Measurements from ENCODE around the gene SLC4A2. TPM values are rescaled to one million over a fixed set of nuclear protein-coding genes. Genes with fewer than 3 reads are reported as not detected.

SLC4A2 gene
- total RNA-seq, 1 donor from 2014 or later, result 127 TPM

GRCh38 chr7:151068069-151068773, 8.8 kb downstream of the SLC4A2 start:
- no peak for DNase-seq
- Mint-ChIP-seq H3K27me3 (no peaks in the 10 kb centered on the region), H3K4me3 (no peak overlapping the region), H3K9me3 (no peaks in the 10 kb centered on the region), H3K4me1 (peaks cover 2% of the 10 kb centered on the region), H3K36me3 (ENCODE audit: low read depth) (peaks cover 29% of the 10 kb centered on the region), H3K27ac (no peak overlapping the region)
- intact Hi-C loops (cut with micrococcal nuclease), result no loop called here

GRCh38 chr7:151069841-151070573, 10.6 kb downstream of the SLC4A2 start:
- Mint-ChIP-seq H3K36me3 (ENCODE audit: low read depth) (peaks cover 35% of the 10 kb centered on the region), H3K4me3 (no peak overlapping the region), H3K27ac (no peak overlapping the region), H3K4me1 (peaks cover 2% of the 10 kb centered on the region), H3K27me3 (no peaks in the 10 kb centered on the region), H3K9me3 (no peaks in the 10 kb centered on the region)
- no peak for DNase-seq
- intact Hi-C loops (cut with micrococcal nuclease), result no loop called here

GRCh38 chr7:151070574-151070960, 11.2 kb downstream of the SLC4A2 start:
- no peak overlapping the region for H3K27ac Mint-ChIP-seq
- no peak for DNase-seq
- no peaks in the 10 kb centered on the region for H3K9me3 Mint-ChIP-seq
- no peaks in the 10 kb centered on the region for H3K27me3 Mint-ChIP-seq
- H3K36me3 Mint-ChIP-seq (ENCODE audit: low read depth), result peaks cover 32% of the 10 kb centered on the region
- intact Hi-C loops (cut with micrococcal nuclease), result no loop called here
- H3K4me1 Mint-ChIP-seq, result peaks cover 2% of the 10 kb centered on the region
- no peak overlapping the region for H3K4me3 Mint-ChIP-seq

GRCh38 chr7:151071032-151071866, 11.9 kb downstream of the SLC4A2 start:
- Mint-ChIP-seq H3K4me1 (peaks cover 2% of the 10 kb centered on the region), H3K9me3 (no peaks in the 10 kb centered on the region), H3K27ac (no peak overlapping the region), H3K4me3 (no peak overlapping the region), H3K36me3 (ENCODE audit: low read depth) (peaks cover 38% of the 10 kb centered on the region), H3K27me3 (no peaks in the 10 kb centered on the region)
- DNase-seq, result no peak
- intact Hi-C loops (cut with micrococcal nuclease), result no loop called here

DNA sequence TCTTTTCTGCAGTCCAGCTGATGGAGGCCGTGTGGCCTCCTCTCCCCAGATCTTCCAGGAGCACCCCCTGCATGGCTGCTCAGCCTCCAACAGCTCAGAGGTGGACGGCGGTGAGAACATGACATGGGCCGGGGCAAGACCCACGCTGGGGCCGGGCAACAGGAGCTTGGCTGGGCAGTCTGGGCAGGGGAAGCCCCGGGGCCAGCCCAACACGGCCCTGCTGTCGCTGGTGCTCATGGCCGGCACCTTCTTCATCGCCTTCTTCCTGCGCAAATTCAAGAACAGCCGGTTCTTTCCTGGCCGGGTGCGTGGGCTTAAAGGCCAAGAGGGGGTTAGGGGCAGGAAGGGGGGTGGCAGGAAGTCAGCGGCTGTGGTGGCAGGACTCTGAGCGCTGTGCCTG, 14.6 kb downstream of the SLC4A2 start:
- no peak for DNase-seq
- Mint-ChIP-seq H3K27ac (no peak overlapping the region), H3K9me3 (no peaks in the 10 kb centered on the region), H3K27me3 (no peaks in the 10 kb centered on the region), H3K4me1 (peaks cover 6% of the 10 kb centered on the region), H3K36me3 (ENCODE audit: low read depth) (peaks cover 33% of the 10 kb centered on the region), H3K4me3 (no peak overlapping the region)
- intact Hi-C loops (cut with micrococcal nuclease), result no loop called here

GRCh38 chr7:151074817-151075661, 15.7 kb downstream of the SLC4A2 start:
- H3K4me3 Mint-ChIP-seq, result no peak overlapping the region
- H3K4me1 Mint-ChIP-seq, result peaks cover 11% of the 10 kb centered on the region
- H3K27me3 Mint-ChIP-seq, result no peaks in the 10 kb centered on the region
- DNase-seq, result no peak
- intact Hi-C loops (cut with micrococcal nuclease), result no loop called here
- no peaks in the 10 kb centered on the region for H3K9me3 Mint-ChIP-seq
- peak overlapping the region; percentile 15 for H3K27ac Mint-ChIP-seq
- peaks cover 35% of the 10 kb centered on the region for H3K36me3 Mint-ChIP-seq (ENCODE audit: low read depth)

GRCh38 chr7:151075662-151075971, 16.2 kb downstream of the SLC4A2 start:
- no peaks in the 10 kb centered on the region for H3K9me3 Mint-ChIP-seq
- no peak overlapping the region for H3K27ac Mint-ChIP-seq
- peaks cover 11% of the 10 kb centered on the region for H3K4me1 Mint-ChIP-seq
- DNase-seq, result no peak
- intact Hi-C loops (cut with micrococcal nuclease), result no loop called here
- peaks cover 34% of the 10 kb centered on the region for H3K36me3 Mint-ChIP-seq (ENCODE audit: low read depth)
- H3K27me3 Mint-ChIP-seq, result no peaks in the 10 kb centered on the region
- no peak overlapping the region for H3K4me3 Mint-ChIP-seq

DNA sequence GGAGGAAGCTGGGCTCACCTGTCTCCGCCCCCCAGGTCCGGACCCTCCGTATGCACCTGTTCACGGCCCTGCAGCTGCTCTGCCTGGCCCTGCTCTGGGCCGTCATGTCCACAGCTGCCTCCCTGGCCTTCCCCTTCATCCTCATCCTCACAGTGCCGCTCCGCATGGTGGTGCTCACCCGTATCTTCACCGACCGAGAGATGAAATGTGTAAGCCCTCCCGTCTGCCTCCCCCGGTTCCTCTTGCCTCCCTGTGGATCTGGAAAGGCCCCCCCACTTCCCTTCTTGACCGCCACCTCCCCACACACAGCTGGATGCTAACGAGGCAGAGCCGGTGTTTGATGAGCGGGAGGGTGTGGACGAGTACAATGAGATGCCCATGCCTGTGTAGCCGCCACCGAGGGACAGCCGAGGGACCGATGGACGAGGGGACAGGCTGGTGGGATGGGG, 16.6 kb downstream of the SLC4A2 start:
- intact Hi-C loops (cut with micrococcal nuclease), result no loop called here
- Mint-ChIP-seq H3K4me3 (no peak overlapping the region), H3K27me3 (no peaks in the 10 kb centered on the region), H3K36me3 (ENCODE audit: low read depth) (peaks cover 33% of the 10 kb centered on the region), H3K4me1 (peaks cover 11% of the 10 kb centered on the region), H3K9me3 (no peaks in the 10 kb centered on the region), H3K27ac (no peak overlapping the region)
- DNase-seq, result no peak

GRCh38 chr7:151076863-151077704, 17.7 kb downstream of the SLC4A2 start:
- H3K27me3 Mint-ChIP-seq, result no peaks in the 10 kb centered on the region
- H3K4me3 Mint-ChIP-seq, result no peak overlapping the region
- H3K9me3 Mint-ChIP-seq, result no peaks in the 10 kb centered on the region
- peaks cover 13% of the 10 kb centered on the region for H3K4me1 Mint-ChIP-seq
- H3K27ac Mint-ChIP-seq, result no peak overlapping the region
- H3K36me3 Mint-ChIP-seq (ENCODE audit: low read depth), result peaks cover 32% of the 10 kb centered on the region
- DNase-seq, result no peak
- intact Hi-C loops (cut with micrococcal nuclease), result no loop called here

DNA sequence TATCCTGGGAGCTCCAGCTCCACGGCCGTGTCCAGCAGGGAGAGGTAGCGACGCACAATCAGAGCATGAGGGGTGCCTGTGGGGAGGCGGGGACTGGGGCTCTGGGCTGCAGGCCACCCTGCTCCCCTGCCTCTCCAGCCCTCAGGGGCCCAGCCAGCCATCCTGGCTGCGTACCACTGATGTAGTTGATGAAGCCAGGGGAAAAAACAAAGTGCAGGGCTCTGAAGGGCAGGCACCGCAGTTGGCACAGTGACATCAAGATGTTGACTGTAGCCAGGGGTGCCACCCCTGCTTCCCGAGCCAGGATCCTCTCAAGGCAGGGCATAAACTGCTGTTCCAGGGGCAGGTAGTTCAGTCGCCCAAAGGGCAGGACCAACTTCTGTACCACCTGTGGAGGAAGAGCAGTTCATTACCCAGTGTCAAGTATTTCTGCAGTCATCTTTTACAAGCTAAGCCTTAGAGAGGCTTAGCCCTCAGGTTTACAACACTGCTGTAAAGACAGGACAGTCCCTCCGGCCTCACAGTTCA, 18.4 kb downstream of the SLC4A2 start:
- no peak for DNase-seq
- Mint-ChIP-seq H3K27me3 (no peaks in the 10 kb centered on the region), H3K9me3 (no peaks in the 10 kb centered on the region), H3K36me3 (ENCODE audit: low read depth) (peaks cover 32% of the 10 kb centered on the region), H3K27ac (peak overlapping the region; percentile 78), H3K4me3 (peak overlapping the region; percentile 68), H3K4me1 (peaks cover 17% of the 10 kb centered on the region)
- intact Hi-C loops (cut with micrococcal nuclease), result no loop called here

- intact Hi-C loops (cut with micrococcal nuclease), result no loop called here
- DNase-seq, result no peak
- peaks cover 34% of the 10 kb centered on the region for H3K36me3 Mint-ChIP-seq (ENCODE audit: low read depth)
- H3K27me3 Mint-ChIP-seq, result no peaks in the 10 kb centered on the region
- H3K4me3 Mint-ChIP-seq, result peak overlapping the region; percentile 86
- H3K9me3 Mint-ChIP-seq, result no peaks in the 10 kb centered on the region
- peaks cover 18% of the 10 kb centered on the region for H3K4me1 Mint-ChIP-seq
- peak overlapping the region; percentile 78 for H3K27ac Mint-ChIP-seq
Observed at GRCh38 chr7:151078233-151079040, 19.0 kb downstream of the SLC4A2 start.

All from activated CD4-positive, alpha-beta T cell treated with anti-CD3 and anti-CD28 coated beads, Interleukin-2, amount 10 ng/mL, durations not matched to agents 24 days and 14 days (primary cell).